ENCODE results near the gene SMARCA2.

Gene SMARCA2

GRCh38 chr9:1998111-1998510 lies 17.0 kb upstream of the SMARCA2 start:
- Histone ChIP-seq H4K20me1 (ENCODE audit: insufficient read depth, low read length) (no peaks in the 10 kb centered on the region), H3K4me1 (ENCODE audit: insufficient read depth, low read length, severe bottlenecking) (no peaks in the 10 kb centered on the region), H3K36me3 (ENCODE audit: insufficient read depth, low read length) (no peaks in the 10 kb centered on the region), H3K9me3 (ENCODE audit: low read length) (no peaks in the 10 kb centered on the region), H3K27me3 (ENCODE audit: insufficient read depth, low read length) (peaks cover 4% of the 10 kb centered on the region; the same call in 1 of the 2 replicates), H3K4me3 (ENCODE audit: low read depth, low read length, poor library complexity, severe bottlenecking) (no peak overlapping the region), H3K9ac (ENCODE audit: low read length) (no peak overlapping the region), H3K79me2 (ENCODE audit: insufficient read depth, low read length) (no peaks in the 10 kb centered on the region), H3K4me2 (ENCODE audit: low read length) (no peak overlapping the region), H2AFZ (ENCODE audit: low read length) (no peak overlapping the region), H3K27ac (ENCODE audit: low read depth, low read length, poor library complexity, severe bottlenecking) (no peak overlapping the region), H3F3A (ENCODE audit: insufficient read depth, low read length) (no peaks in the 10 kb centered on the region), H3K9me2 (ENCODE audit: low read depth, low read length) (no peaks in the 10 kb centered on the region)
- TF ChIP-seq CTCF (IDR thresholded peaks at IDR 0.05; ENCODE audit: low read length) (no peak), EZH2 (IDR thresholded peaks at IDR 0.05; ENCODE audit: borderline replicate concordance, low read length) (no peak)

DNA sequence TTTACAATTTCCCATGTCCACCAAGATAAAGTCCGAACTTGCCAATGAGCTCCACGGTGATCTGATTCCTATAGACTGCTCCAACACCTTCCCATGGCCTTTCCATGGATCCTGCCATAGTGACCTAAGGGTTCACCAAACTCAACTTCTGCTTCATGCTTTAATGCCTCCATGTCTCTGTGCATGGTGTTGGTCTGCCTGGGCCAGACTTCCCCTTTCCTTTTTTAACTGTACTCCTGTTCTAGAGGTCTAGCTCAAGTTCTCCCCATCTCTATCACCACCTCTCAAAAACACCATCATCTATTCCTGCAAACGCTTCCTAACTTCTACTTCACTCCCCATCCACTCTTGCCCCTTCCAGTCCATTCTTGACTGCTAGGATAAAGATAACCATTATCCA lies 14.8 kb upstream of the SMARCA2 start:
- Histone ChIP-seq H3K4me2 (ENCODE audit: low read length) (no peak overlapping the region), H3K4me1 (ENCODE audit: insufficient read depth, low read length, severe bottlenecking) (no peaks in the 10 kb centered on the region), H3K9me3 (ENCODE audit: low read length) (no peaks in the 10 kb centered on the region), H3K9ac (ENCODE audit: low read length) (no peak overlapping the region), H3K36me3 (ENCODE audit: insufficient read depth, low read length) (no peaks in the 10 kb centered on the region), H3K79me2 (ENCODE audit: insufficient read depth, low read length) (no peaks in the 10 kb centered on the region), H3K4me3 (ENCODE audit: low read depth, low read length, poor library complexity, severe bottlenecking) (no peak overlapping the region), H3K27ac (ENCODE audit: low read depth, low read length, poor library complexity, severe bottlenecking) (no peak overlapping the region), H3K9me2 (ENCODE audit: low read depth, low read length) (no peaks in the 10 kb centered on the region), H3K27me3 (ENCODE audit: insufficient read depth, low read length) (peaks cover 4% of the 10 kb centered on the region; the same call in 1 of the 2 replicates), H4K20me1 (ENCODE audit: insufficient read depth, low read length) (no peaks in the 10 kb centered on the region), H2AFZ (ENCODE audit: low read length) (no peak overlapping the region), H3F3A (ENCODE audit: insufficient read depth, low read length) (no peaks in the 10 kb centered on the region)
- TF ChIP-seq CTCF (IDR thresholded peaks at IDR 0.05; ENCODE audit: low read length) (no peak), EZH2 (IDR thresholded peaks at IDR 0.05; ENCODE audit: borderline replicate concordance, low read length) (no peak)

DNA sequence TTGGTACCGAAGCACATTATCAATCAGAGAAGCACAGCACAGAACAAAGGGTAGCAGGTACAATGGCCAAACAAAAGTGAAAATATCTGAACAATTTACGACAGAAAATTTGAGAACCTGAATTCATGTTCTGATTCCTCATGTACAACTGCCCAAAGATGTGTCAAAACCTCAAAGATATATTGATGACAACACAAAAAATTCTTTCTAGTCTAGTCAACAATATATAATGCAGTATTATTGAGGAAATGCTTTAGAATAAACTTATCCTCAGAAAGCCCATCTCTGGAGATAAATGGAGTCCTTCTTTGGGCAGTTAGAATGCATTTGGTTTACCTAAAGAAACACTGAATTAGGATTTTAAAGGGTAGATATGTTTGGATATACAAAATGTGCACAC lies 6.8 kb upstream of the SMARCA2 start:
- no peak overlapping the region for H3K4me3 ChIP-seq (ENCODE audit: low read depth, low read length, poor library complexity, severe bottlenecking)
- TF ChIP-seq EZH2 (IDR thresholded peaks at IDR 0.05; ENCODE audit: borderline replicate concordance, low read length) (no peak), CTCF (IDR thresholded peaks at IDR 0.05; ENCODE audit: low read length) (no peak)
- H3K4me2 ChIP-seq (ENCODE audit: low read length), result no peak overlapping the region
- H3K27ac ChIP-seq (ENCODE audit: low read depth, low read length, poor library complexity, severe bottlenecking), result no peak overlapping the region
- H3K27me3 ChIP-seq (ENCODE audit: insufficient read depth, low read length), result no peaks in the 10 kb centered on the region
- no peaks in the 10 kb centered on the region for H3K9me2 ChIP-seq (ENCODE audit: low read depth, low read length)
- H3K36me3 ChIP-seq (ENCODE audit: insufficient read depth, low read length), result no peaks in the 10 kb centered on the region
- no peaks in the 10 kb centered on the region for H3F3A ChIP-seq (ENCODE audit: insufficient read depth, low read length)
- no peaks in the 10 kb centered on the region for H3K79me2 ChIP-seq (ENCODE audit: insufficient read depth, low read length)
- H2AFZ ChIP-seq (ENCODE audit: low read length), result no peak overlapping the region
- no peaks in the 10 kb centered on the region for H3K9me3 ChIP-seq (ENCODE audit: low read length)
- no peaks in the 10 kb centered on the region for H3K4me1 ChIP-seq (ENCODE audit: insufficient read depth, low read length, severe bottlenecking)
- no peak overlapping the region for H3K9ac ChIP-seq (ENCODE audit: low read length)
- H4K20me1 ChIP-seq (ENCODE audit: insufficient read depth, low read length), result no peaks in the 10 kb centered on the region
